Stimulated activated CD8-positive, alpha-beta memory T cell treated with anti-CD3 and anti-CD28 coated beads, Interleukin-15, amount 100 ng/mL, for 48 hours (primary cell): ENCODE results near the gene PDE10A.

Source experiments
- DNase-seq, 2 donors: peaks; one replicate each; pipeline ENCODE4 v3.0.0-alpha.2; 2020; ENCODE audit warnings: low read depth in 2 of 2

Gene PDE10A

GRCh38 chr6:165678429-165678828 is 15.4 kb upstream of the PDE10A start:
- no peak for DNase-seq

GRCh38 chr6:165677091-165677490 is 14.1 kb upstream of the PDE10A start:
- no peak for DNase-seq

GRCh38 chr6:165676435-165677068 is 13.5 kb upstream of the PDE10A start:
- no peak for DNase-seq

GRCh38 chr6:165675120-165675519 is 12.1 kb upstream of the PDE10A start:
- no peak for DNase-seq

GRCh38 chr6:165674155-165675029 is 11.4 kb upstream of the PDE10A start:
- DNase-seq = no peak

GRCh38 chr6:165671222-165671768 is 8.3 kb upstream of the PDE10A start:
- no peak for DNase-seq

- no peak for DNase-seq
These were observed 5.9 kb upstream of the PDE10A start for GRCh38 chr6:165668951-165669350.

GRCh38 chr6:165665384-165665672 is 2.3 kb upstream of the PDE10A start:
- no peak for DNase-seq

- no peak for DNase-seq
These were observed 1.7 kb upstream of the PDE10A start for GRCh38 chr6:165664559-165665383.

GRCh38 chr6:165663736-165664558 is 906 bp upstream of the PDE10A start:
- no peak for DNase-seq

- no peak for DNase-seq
These were observed 315 bp upstream of the PDE10A start for GRCh38 chr6:165663377-165663735.

GRCh38 chr6:165662041-165662748 is 846 bp downstream of the PDE10A start:
- DNase-seq = no peak

- no peak for DNase-seq
These were observed 1.4 kb downstream of the PDE10A start for GRCh38 chr6:165661664-165662025.

GRCh38 chr6:165660857-165661663 is 2.0 kb downstream of the PDE10A start:
- no peak for DNase-seq

GRCh38 chr6:165659945-165660856 is 2.8 kb downstream of the PDE10A start:
- DNase-seq = no peak

- no peak for DNase-seq
These were observed 4.5 kb downstream of the PDE10A start for GRCh38 chr6:165658395-165659058.

GRCh38 chr6:165657325-165657680 is 5.7 kb downstream of the PDE10A start:
- no peak for DNase-seq

GRCh38 chr6:165656581-165657324 is 6.3 kb downstream of the PDE10A start:
- no peak for DNase-seq
